Activated CD8-positive, alpha-beta T cell treated with anti-CD3 and anti-CD28 coated beads for 36 hours (primary cell): Measurements from ENCODE around the gene DPM2. TPM values are rescaled to one million over a fixed set of nuclear protein-coding genes. Genes with fewer than 3 reads are reported as not detected.

ENCODE experiments used
- ATAC-seq: fragments of 200-7000 bp; cut with Tn5 transposase; one replicate; pipeline ENCODE4 v1.10.0; 2021; ENCODE audit warnings: mild to moderate bottlenecking, moderate library complexity
- CTCF ChIA-PET: fragments of 350-600 bp; sonication (Branson Sonifier 250); formaldehyde crosslinking; loops from one replicate; lab custom pipeline; 2021; ENCODE audit warnings: antibody characterized with exemption; lab: Charles Lee
- POLR2A ChIA-PET: fragments of 350-600 bp; sonication (Branson Sonifier 250); formaldehyde crosslinking; loops from one replicate; lab custom pipeline; 2021; ENCODE audit warnings: antibody characterized with exemption; lab: Charles Lee
- DNase-seq: peaks from one replicate; pipeline ENCODE4 v3.0.0-alpha.2; 2020
- H3K27ac Mint-ChIP-seq: one replicate; pipeline ENCODE4 v1.8.0; 2021; ENCODE audit warnings: mild to moderate bottlenecking, mixed read lengths
- H3K27me3 Mint-ChIP-seq: one replicate; pipeline ENCODE4 v1.8.0; 2021; ENCODE audit warnings: mixed read lengths
- H3K36me3 Mint-ChIP-seq: one replicate; pipeline ENCODE4 v1.8.0; 2021; ENCODE audit warnings: low read depth, mixed read lengths
- H3K4me1 Mint-ChIP-seq: one replicate; pipeline ENCODE4 v1.8.0; 2021; ENCODE audit warnings: low read depth, mixed read lengths
- H3K4me3 Mint-ChIP-seq: one replicate; pipeline ENCODE4 v1.8.0; 2021; ENCODE audit warnings: mild to moderate bottlenecking, moderate library complexity, mixed read lengths
- H3K9me3 Mint-ChIP-seq: one replicate; pipeline ENCODE4 v1.8.0; 2021; ENCODE audit warnings: mixed read lengths
- CTCF ChIP-seq: fragments of 200-600 bp; IDR thresholded peaks from one replicate; pipeline ENCODE4 v1.8.0; 2022; ENCODE audit warnings: antibody characterized with exemption, mild to moderate bottlenecking
- intact Hi-C: fragments of 100-400 bp; cut with micrococcal nuclease; formaldehyde crosslinking; loops from one replicate; pipeline ENCODE4 v1.10.0; 2022
- total RNA-seq, 2 experiments: library from RNA; stranded (reverse); gene quantifications; one replicate each; pipeline ENCODE4 v1.2.3, GENCODE V29; 2021

Gene DPM2
- total RNA-seq, 2 experiments from 2014 or later: 41.3 to 43.9 TPM

- intact Hi-C loops: no loop called here
- no peak overlapping the region for H3K4me3 Mint-ChIP-seq
- H3K36me3 Mint-ChIP-seq: peaks cover 33% of the 10 kb centered on the region
Observed at GRCh38 chr9:127934248-127934647, 3.4 kb downstream of the DPM2 start.

GRCh38 chr9:127931092-127931881, 6.4 kb downstream of the DPM2 start:
- Mint-ChIP-seq H3K4me3 (peak overlapping the region; percentile 51), H3K4me1 (peaks cover 43% of the 10 kb centered on the region), H3K27me3 (no peaks in the 10 kb centered on the region), H3K9me3 (no peaks in the 10 kb centered on the region), H3K27ac (no peak overlapping the region), H3K36me3 (peaks cover 24% of the 10 kb centered on the region)
- no peak for TF ChIP-seq CTCF
- intact Hi-C loops: no loop called here
- peak; percentile 29 for ATAC-seq
- peak; percentile 45 for DNase-seq
- ChIA-PET POLR2A (interaction anchor here (1.5 kb wide), 2 partner anchors 10 to 96 kb away, joined by 5 read pairs; no protein-coding TSS in a partner anchor), CTCF (interaction anchor here (0.6 to 1.4 kb wide), 4 partner anchors 9 to 104 kb away, joined by 3 to 4 read pairs (median 3); no protein-coding TSS in a partner anchor)

More at GRCh38 chr9:127934248-127934647, 3.4 kb downstream of the DPM2 start:
- POLR2A ChIA-PET: interaction anchor here (0.6 kb wide), 1 partner anchor 13 kb away, joined by 4 read pairs; no protein-coding TSS in a partner anchor
- no peak for ATAC-seq
- CTCF ChIA-PET: interaction anchor here (0.9 to 3.7 kb wide), 2 partner anchors 9 to 13 kb away, joined by 3 to 22 read pairs; no protein-coding TSS in a partner anchor
- no peak for DNase-seq
- no peak overlapping the region for H3K27ac Mint-ChIP-seq
- no peaks in the 10 kb centered on the region for H3K27me3 Mint-ChIP-seq
- peaks cover 49% of the 10 kb centered on the region for H3K4me1 Mint-ChIP-seq
- H3K9me3 Mint-ChIP-seq: no peaks in the 10 kb centered on the region
- no peak for TF ChIP-seq CTCF

GRCh38 chr9:127930231-127931091, 7.2 kb downstream of the DPM2 start, which contains the start of gene PIP5KL1:
Gene PIP5KL1, minus strand, starts transcription at chr9:127930777. Its CDS starts 25 bp downstream, at chr9:127930752.
- Mint-ChIP-seq H3K4me3 (peak within 1 kb of the TSS; percentile 51), H3K36me3 (peaks cover 16% of the 10 kb centered on the region), H3K4me1 (peaks cover 35% of the 10 kb centered on the region), H3K27ac (no peak within 1 kb of the TSS), H3K27me3 (no peaks in the 10 kb centered on the region), H3K9me3 (no peaks in the 10 kb centered on the region)
- intact Hi-C loops: no loop called here
- ChIA-PET CTCF (interaction anchor here (0.8 to 3.0 kb wide), 5 partner anchors 9 to 104 kb away, joined by 3 to 10 read pairs (median 6); no protein-coding TSS in a partner anchor), POLR2A (interaction anchor here (1.0 to 1.5 kb wide), 3 partner anchors 9 to 97 kb away, joined by 3 to 5 read pairs (median 5); no protein-coding TSS in a partner anchor)
- peak; percentile 74 for DNase-seq
- ATAC-seq: peak; percentile 70
- TF ChIP-seq CTCF: no peak

GRCh38 chr9:127929625-127929979, 8.1 kb downstream of the DPM2 start:
- ATAC-seq (no peak), DNase-seq (no peak)
- intact Hi-C loops: no loop called here
- no peak for TF ChIP-seq CTCF
- ChIA-PET CTCF (interaction anchor here (0.9 to 3.0 kb wide), 6 partner anchors 8 to 188 kb away, joined by 3 to 10 read pairs (median 4); no protein-coding TSS in a partner anchor), POLR2A (interaction anchor here (1.0 to 1.9 kb wide), 3 partner anchors 7 to 98 kb away, joined by 3 to 13 read pairs (median 5); partner anchors contain the start of gene DPM2)
- H3K4me1 Mint-ChIP-seq: peaks cover 31% of the 10 kb centered on the region
- H3K9me3 Mint-ChIP-seq: no peaks in the 10 kb centered on the region
- peaks cover 4% of the 10 kb centered on the region for H3K27me3 Mint-ChIP-seq
- peaks cover 11% of the 10 kb centered on the region for H3K36me3 Mint-ChIP-seq
- peak overlapping the region; percentile 15 for H3K4me3 Mint-ChIP-seq
- H3K27ac Mint-ChIP-seq: no peak overlapping the region
